NCI-H1092 (cell line): ENCODE results near the gene OTOP3.

Experiments used
- DNase-seq: peaks from one replicate; lab custom pipeline; 2025; lab: John Stamatoyannopoulos, UW

The OTOP3 gene

DNA sequence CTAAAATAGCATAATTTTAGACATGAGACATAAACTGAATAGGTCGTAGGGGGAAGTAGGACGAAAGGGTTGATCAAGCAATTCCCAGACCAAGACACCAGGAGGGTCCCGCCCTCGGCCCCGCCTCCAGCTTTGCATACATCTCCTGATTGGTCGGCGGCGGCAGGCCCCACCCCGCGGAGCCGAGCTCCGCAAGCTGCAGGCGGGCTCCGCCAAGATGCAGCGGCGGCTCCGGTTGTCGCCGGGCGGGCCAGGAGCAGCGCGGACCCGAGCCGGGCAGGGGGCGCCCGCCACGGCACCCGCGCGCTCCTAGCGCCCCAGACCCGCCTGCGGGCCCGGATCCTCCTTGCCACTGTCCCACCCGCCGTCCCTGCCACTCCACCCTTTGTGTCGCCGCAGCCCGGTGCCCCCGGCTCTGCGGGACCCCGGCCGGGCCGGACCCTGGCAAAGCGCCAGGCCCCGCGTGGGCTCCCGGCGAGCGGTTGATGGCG, 51.8 kb downstream of the OTOP3 start, which contains the start of gene CDR2L:
Gene CDR2L (plus strand): TSS at position 215 of the 491 bp plus-strand sequence. CDS start 412 bp downstream, outside the sequence.
- peak; percentile 91 for DNase-seq

DNA sequence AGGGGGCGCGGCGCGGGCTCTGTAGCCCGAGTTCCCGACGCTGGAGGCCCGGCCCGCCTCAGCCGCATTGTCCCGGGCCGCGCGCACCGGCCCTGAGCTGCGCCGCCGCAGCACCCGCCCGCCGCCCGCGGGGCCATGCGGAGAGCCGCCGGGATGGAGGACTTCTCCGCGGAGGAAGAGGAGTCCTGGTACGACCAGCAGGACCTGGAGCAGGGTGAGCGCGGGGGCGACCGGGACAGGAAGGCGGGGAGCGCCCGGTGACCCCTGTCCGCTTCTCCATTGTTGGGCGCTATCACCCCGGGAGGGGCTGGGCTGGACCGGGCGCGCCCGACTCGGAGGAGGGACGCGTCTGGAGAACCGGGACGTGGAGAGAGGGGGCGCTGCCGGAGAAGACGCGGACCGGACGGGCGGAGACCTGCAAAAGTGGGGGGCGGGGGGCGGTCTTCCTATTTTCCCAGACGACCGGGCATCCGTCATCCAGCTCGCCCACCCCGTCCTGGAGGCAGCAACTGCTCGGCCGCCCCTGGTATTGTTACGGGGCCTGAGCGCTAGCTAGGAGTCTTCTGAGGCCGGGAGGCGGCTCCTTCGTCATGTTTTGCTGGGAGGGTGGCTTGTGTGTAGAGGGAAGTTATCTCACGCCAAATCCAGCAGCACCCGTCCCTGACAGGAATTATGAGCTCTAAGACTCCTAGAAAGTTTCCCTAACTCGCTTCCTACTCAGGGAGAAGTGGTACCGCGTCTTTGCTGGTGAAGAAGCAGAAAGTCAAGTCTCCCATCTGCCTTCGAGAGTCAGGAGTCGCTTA, 52.4 kb downstream of the OTOP3 start:
- no peak for DNase-seq

DNA sequence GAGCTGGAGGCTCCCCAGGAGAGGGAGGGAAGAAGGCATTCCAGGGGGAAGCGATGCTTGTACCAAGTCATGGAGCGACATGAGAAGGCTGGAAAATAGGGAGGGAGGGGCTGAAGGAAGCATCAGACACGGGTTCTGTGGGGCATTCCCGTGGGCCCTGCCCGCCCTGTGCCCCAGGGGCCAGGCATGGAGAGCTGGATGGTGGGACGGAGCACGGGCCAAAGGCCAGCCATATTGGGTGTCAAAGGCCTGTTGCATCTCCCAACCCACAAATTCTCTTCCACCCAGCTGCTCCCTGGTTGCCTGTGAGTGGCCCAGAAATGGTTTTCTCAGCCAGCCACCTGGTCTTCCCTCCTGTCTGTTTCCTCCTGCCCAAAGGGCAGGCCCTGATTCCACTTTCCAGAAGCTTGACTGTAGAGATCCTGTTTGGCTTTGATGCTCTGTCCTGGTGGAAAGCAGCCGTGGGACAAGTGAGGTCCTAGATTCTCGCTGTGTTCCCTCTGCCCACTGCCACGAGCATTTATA, 54.9 kb downstream of the OTOP3 start:
- no peak for DNase-seq

DNA sequence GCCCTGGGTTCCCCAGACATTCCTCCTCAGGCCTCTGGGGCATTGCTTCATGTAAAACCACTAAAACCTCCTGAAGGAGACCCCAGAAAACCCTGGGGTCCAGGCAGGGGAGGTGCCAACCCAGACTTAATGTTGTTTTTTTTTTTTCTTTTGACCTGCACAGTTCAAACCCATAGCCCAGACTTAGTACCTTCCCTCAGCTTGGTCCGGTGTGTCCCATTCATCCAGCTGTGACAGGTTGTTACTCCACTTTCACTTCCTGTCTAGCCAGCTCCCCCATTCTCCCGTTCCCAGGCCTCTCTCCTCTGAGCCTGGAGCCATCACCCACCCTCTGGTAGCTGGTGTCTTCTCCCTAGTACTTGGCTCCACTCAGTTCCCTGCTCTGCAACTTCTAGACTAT, 56.5 kb downstream of the OTOP3 start:
- DNase-seq: no peak

DNA sequence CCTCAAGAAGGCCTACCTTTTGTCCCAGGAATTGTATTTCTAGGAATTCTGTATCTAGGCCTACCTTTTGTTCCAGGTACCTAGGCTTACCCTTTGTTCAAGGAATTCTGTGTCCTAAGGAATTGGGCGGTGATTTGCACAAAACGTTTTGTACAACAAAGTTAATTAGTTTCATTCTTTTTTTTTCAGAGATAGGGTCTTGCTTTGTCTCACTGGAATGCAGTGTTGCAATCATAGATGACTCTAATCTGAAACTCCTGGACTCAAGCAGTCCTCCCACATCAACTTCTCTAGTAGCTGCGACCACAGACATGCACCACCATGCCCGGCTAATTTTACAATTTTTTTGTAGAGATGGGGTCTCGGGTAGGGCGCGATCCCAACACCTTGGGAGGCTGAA, 58.7 kb downstream of the OTOP3 start:
- DNase-seq: no peak

DNA sequence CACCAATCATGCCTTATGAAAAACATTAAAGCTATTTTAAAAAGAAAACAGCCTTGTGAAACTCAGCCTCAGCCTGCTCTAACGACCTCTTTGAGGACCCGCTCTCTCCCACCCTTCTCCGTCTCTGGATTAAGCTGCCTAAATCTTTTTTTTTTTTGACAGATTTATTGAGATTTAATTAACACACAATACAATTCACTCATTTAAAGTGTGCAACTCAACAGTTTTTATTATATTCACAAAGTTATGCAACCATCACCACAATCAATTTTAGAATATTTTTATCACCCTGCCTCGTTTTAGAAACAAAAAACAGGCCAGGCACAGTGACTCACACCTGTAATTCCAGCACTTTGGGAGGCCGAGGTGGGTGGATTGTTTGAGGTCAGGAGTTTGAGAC, 60.1 kb downstream of the OTOP3 start:
- DNase-seq: no peak

DNA sequence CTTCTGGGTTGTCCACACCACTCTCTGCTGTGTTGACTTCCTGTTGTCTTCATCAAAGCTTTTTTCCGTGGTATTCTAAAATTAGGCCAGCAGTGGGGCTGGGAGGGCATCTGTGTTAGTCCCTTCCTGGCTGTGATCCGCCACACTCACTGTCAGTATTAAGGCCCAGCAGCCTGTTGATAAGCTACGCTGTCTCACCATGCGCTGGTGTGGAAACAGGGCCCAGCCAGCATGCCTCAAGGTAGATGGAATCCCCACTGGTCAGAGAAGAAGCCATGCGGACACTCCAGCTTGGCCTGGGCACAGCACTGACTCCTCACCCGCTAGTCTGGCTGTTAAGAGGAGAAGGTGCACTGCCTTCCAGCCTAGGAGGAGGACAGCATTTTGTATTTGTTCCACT, 63.1 kb downstream of the OTOP3 start:
- no peak for DNase-seq

DNA sequence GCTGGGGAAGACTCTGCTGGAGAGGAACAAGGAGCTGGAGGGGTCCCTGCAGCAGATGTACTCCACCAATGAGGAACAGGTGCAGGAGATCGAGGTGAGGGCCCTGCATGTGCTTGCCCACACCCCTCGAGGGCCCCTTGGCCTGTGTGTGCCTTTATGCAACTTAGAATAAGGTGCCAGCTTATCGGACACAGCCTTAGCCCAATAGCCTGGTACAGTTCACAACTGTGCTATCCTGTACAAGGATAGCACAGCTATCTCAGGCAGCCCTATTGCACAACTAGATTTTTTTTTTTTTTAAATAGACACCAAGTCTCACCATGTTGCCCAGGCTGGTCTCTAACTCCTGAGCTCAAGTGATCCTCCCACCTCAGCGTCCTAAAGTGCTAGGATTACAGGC, 63.8 kb downstream of the OTOP3 start:
- DNase-seq: no peak
